Muscle of back (tissue), 11 donors: Measurements from ENCODE around the gene EPHA2. TPM values are rescaled to one million over a fixed set of nuclear protein-coding genes. Genes with fewer than 3 reads are reported as not detected.

ENCODE experiments used
- DNase-seq, 3 donors: peaks; one replicate each; pipeline versions ENCODE4 v3.0.0 to v3.0.0-alpha.2; 2013
- polyA plus RNA-seq, 10 donors: library from polyadenylated mRNA; unstranded; fragments of 120-200 nt; gene quantifications; one replicate each; pipeline ENCODE4 v1.2.1, GENCODE V29; 2013; ENCODE audit not compliant: insufficient read length in 10 of 10

The EPHA2 gene
- polyA plus RNA-seq, 10 donors, result 5.6 to 9.2 (median 7.0) TPM

- no peak for DNase-seq
Measured at GRCh38 chr1:16094453-16095158, 61.3 kb downstream of the EPHA2 start.

DNA sequence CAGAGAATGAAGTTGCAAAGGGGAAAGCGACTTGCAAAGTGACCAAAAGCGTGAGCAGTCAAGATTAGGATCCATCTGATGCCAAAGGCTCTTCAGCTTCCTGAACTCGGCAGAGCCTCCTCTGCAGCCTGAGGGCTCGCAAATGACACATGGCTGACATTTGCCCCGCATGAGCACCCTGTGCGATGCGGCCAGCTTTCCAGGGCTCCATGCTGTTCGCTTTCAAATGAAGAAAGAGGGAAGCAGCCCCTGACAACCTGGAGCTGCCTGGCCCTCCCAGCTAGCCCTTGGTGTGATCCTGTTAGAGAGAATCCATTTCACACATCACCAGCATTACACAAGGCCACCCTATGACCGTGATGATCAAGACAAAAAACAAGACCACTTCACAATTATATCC is 62.3 kb downstream of the EPHA2 start:
- DNase-seq, result no peak

DNA sequence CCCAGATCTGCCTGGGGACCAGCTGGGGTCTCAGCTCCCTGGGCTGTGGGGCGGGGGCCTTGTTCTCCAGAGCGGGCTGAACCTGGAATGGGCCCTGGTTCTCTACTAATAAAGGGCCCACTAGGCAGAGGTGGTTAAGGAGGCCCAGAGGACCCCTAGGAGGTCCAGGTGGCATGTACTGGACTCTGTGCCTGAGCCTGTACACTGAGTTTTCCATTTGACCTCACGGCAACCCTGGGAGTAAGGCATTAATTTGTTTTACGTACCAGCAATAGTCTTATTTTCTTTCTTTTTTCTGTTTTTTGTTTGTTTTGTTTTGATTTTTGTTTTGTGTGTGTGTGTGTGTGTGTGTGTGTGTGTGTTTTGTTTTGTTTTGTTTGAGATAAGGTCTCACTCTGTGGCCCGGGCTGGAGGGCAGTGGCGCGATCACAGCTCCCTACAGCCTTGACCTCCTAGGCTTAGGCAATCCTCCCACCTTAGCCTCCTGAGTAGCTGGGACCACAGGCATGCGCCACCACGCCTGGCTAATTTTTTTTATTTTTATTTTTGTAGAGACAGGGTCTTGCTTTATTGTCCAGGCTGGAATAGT is 62.9 kb downstream of the EPHA2 start:
- DNase-seq, result no peak

DNA sequence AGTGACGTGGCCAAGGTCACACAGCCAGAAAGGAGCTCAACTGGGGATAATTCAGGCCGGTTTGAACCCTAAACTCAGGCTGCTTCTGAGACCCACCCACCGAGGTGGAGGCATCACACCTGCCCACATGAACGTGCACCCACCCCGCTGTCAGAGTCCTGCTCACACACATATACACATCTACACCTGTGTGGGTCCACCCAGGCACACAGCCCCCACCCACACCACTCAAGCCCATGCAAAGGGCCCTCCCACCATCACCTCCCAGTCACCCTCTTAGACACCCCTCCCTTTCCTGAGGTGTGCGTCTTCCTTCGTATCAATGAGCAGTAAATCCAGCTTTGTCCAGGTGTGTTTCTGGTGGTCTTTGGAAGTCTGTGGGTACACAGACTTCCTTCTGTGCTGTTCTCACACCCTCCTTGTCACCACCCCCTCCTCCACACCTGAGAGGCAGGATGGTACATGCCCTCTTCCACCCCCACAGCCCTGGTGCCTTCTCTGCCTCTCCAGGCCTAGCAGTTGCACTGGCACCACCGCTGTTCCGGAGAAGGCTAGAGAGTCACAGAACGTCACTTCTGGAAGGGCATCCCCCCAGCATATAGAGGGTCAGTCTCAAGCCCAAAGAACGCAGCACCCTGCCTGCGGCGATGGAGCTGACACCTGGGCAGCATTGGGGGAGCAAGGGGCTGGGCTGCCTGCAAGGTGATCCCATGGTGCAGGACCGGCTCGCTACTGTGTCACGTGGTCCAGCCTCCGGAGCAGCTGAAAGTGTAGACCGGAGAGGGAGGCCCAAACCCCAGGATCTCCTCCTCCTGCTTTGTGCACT is 63.6 kb downstream of the EPHA2 start:
- DNase-seq, result no peak

DNA sequence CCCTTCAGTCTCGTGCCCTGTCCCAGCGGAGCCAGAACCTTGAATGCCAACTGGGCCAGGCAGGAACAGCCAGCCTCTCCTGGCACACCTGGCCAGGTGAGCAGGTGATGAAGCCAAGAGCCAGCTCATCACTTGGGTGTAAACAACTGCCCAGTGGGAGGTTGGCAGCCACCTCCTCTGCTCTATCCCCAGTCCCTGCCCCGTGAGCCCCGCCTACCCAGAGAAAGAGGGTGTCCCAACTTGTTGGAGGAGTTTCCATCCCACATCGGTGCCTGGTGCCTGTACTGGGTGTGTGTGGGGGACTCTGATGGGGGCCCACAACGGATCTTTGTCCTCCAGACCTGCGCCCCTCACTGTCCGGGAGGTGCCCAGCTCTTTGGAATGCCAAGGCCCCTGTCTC is 64.6 kb downstream of the EPHA2 start:
- no peak for DNase-seq

GRCh38 chr1:16090076-16090826 is 65.6 kb downstream of the EPHA2 start:
- DNase-seq, result no peak

DNA sequence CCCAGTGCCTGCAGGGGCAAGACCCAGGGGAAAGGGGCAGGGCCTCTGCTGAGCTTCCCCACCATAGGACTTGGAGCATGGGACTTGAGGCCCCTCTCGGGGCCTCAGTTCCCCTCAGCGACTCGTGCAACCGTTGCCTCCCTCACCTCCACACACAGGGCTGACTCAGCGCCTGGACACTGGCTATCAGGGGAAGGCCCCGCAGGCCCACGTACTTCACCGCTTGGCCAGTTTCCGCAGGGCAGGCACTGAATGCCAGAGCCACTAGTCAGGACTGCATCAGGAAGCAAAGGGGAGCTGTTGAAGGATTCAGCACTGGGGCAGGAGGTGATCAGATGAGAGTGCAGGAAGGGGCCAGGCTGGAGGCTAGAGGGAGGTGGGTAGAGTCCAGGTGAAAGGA is 66.9 kb downstream of the EPHA2 start:
- no peak for DNase-seq

DNA sequence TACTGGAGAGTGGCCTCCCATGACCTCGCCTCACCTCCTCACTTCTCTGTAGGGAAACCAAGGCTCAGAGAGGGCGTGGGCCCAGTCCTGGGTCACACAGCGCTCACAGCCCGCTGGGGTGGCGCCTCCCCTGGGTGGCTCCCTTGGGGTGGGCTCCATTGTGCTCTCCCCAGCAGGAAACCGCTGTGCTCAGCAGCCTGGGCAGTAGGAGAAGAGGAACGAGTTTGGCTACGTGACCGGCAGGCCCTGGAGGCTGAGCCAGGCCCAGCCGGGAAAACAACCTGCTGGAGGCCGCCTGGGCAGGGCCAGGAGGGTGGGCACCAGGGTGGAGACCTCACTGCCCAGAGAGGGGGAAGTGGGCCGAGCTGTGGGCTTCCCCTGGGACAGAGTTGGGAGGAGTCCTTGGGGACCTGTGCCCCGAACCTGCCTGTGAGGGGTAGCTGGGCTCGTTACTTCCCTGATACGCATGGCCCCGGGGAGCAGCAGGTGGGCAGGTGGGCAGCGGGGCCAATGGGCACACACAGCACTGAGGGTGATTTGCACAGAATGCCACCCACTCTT is 67.4 kb downstream of the EPHA2 start:
- DNase-seq, result no peak

DNA sequence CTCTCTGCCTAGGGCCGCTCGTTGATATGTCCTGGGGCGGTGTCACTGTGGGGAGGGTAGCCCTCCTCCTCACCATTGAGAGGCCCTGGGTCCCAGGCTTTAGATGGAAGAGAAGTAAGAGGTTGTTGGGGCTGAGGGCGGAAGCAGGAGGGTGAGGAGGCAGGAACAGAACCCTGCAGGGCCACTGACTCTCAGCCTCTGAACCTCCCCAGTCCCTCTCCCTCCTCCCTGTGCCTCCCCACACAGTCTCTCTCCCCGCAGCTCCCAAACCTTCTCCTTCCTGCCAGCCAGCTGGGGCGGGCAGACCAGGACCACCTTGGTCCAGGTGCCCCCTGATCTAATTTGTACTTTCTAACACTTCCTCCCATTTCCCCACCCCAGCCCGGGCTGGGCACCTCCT is 68.1 kb downstream of the EPHA2 start:
- no peak for DNase-seq

- no peak for DNase-seq
Measured at GRCh38 chr1:16085522-16085921, 70.3 kb downstream of the EPHA2 start.

DNA sequence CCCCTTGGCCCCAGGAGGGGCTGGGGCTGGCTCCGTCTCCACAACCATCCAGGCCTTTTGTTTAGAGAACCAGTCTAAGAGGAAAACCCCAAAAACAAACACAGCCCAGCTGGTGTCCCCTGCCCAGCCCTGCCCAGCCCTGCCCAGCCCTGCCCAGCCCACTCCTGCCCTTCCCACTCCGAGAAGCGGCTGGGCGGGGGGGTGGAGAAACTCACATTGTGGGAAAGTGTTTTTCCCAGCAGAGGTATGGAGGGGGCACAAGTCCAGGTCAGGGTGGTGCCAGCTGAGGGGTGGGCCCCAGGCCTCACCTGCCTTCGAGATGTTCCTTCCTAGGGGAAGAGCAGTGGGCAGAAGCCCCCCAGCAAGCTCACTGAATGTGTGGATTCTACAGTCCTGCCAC is 72.4 kb downstream of the EPHA2 start:
- no peak for DNase-seq

DNA sequence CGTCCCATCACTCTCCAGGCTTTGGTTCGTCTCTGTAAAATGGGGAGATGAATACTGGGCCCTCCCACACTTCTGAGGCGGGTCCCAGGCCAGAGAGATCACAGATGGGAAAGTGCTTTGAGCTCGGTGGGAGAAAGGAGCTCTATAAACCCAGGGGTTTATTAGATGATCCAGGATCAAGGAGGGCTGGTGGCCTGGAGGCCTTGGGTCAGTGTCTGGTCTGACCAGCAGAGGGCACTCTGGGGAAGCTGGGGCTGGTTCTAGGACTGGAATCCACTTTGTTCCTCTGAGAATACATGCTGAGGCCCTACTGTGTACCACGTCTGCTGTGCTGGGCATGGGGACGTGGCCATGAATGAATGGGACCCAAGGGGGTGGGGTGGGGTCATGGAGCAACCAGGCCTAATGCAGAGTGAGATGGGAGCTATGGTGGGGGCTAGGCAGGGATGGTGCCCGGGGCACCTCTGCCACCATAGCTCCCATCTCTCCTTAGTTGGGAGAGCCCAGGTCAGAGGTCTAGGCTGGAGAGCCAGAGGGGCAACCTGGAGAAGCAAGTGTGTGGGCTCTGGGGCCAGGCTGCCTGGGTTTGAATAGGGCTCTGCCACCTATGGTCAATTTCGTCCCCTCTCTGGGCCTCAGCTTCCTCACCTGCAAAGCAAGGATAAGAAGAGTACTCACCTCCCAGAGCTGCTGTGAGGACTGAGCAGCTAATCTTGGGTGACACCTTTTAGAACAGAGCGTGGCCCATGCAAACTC is 73.4 kb downstream of the EPHA2 start:
- peak in 2 of 3 donors; percentile 40 to 54 for DNase-seq

GRCh38 chr1:16081636-16082035 is 74.2 kb downstream of the EPHA2 start:
- no peak for DNase-seq

DNA sequence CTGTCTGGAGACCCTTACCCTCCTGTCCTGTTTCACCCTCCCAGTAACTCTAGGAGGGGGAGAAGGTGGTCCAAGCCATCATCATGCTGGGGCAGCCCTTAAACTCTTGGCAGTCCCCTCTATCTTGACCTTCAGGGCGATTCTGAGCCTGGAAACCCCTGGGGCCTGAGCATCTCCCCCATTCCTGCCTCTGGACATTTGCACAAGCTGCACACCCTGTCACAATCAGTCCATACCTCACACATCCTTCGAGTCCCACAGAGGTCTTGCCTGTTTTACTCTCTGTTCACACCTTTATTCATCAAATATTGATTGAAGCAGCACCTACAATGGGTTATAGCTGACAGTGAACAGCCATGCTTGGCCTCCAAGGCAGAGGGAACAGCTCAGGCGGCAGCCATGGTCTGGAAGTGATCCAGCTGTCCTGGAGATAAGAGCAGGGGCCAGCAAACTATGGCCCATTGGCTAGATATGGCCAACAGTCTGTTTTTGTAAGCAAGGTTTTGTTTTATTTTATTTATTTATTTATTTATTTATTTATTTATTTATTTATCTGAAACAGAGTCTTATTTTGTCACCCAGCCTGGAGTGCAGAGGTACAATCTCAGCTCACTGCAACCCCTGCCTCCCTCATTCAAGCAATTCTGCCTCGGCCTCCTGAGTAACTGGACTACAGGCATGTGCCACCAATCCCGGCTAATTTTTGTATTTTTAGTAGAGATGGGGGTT is 75.3 kb downstream of the EPHA2 start:
- no peak for DNase-seq

- DNase-seq, result peak; percentile 68 to 92 (median 80)
Measured at GRCh38 chr1:16078925-16079656, 76.8 kb downstream of the EPHA2 start.

- DNase-seq, result no peak
Measured at GRCh38 chr1:16077406-16078245, 78.2 kb downstream of the EPHA2 start.

GRCh38 chr1:16076865-16077238 is 79.0 kb downstream of the EPHA2 start:
- peak in 1 of 3 donors; percentile 33 for DNase-seq

- peak in 1 of 3 donors; percentile 87 for DNase-seq
Measured at GRCh38 chr1:16076031-16076864, 79.6 kb downstream of the EPHA2 start.
